Body of pancreas (tissue), 4 donors: ENCODE data around the gene AMBRA1. TPM values are rescaled to one million over a fixed set of nuclear protein-coding genes. Genes with fewer than 3 reads are reported as not detected.

ENCODE experiments used
- ATAC-seq: fragments of 150-250 bp; one replicate; pipeline ENCODE4 v1.9.1; 2016
- DNase-seq, 4 donors: peaks; one replicate each; pipeline ENCODE4 v3.0.0-alpha.2; 2019
- H3K27ac ChIP-seq, 4 donors: fragments of 200-600 bp; sonication (generic); 1 replicate in 3 of 4; 2 replicates in 1 of 4; pipeline versions ENCODE4 v1.5.1 to v1.6.1; 2016 to 2019; ENCODE audit warnings: mild to moderate bottlenecking in 1 of 4, mixed read lengths in 1 of 4, moderate library complexity in 1 of 4
- H3K27me3 ChIP-seq, 2 donors: fragments of 200-600 bp; sonication (generic); one replicate each; pipeline ENCODE4 v1.6.0; 2016; ENCODE audit warnings: mild to moderate bottlenecking in 1 of 2
- H3K36me3 ChIP-seq, 2 donors: fragments of 200-600 bp; sonication (generic); replicated peaks in 1 of 2; 2 replicates each; pipeline ENCODE4 v1.5.1; 2016; ENCODE audit warnings: low read depth in 2 of 2; ENCODE audit not compliant: insufficient read depth in 1 of 2
- H3K4me1 ChIP-seq: fragments of 200-600 bp; sonication (generic); one replicate; pipeline ENCODE4 v1.6.0; 2016
- H3K4me3 ChIP-seq, 2 donors: fragments of 200-600 bp; sonication (generic); 1 replicate in 1 of 2; 2 replicates in 1 of 2; pipeline ENCODE4 v1.5.1; 2016 to 2019
- H3K9me3 ChIP-seq, 3 donors: fragments of 200-600 bp; sonication (generic); 1 replicate in 2 of 3; 2 replicates in 1 of 3; pipeline ENCODE4 v1.5.1; 2016
- POLR2A ChIP-seq, 3 donors: fragments of 450-650 bp; IDR thresholded peaks; one replicate each; pipeline ENCODE4 v1.6.1; 2016; ENCODE audit warnings: antibody characterized with exemption in 3 of 3, mild to moderate bottlenecking in 2 of 3
- WGBS, 2 donors: methylation state at CpG; one replicate each; pipeline ENCODE4 v1.1.5; 2017; 5-methylcytosine and 5-hydroxymethylcytosine counted together
- intact Hi-C: fragments of 100-400 bp; cut with DNase I; formaldehyde crosslinking; loops from one replicate; pipeline ENCODE4 v1.15.1; 2023
- total RNA-seq, 2 donors: library from RNA; depleted of rRNA; stranded (reverse); fragments of >200 nt; gene quantifications; one replicate each; pipeline ENCODE4 v1.1.0, GENCODE V29; 2016
- TF ChIP-seq, protein P1 (sequence below), 7 experiments: fragments of 450-650 bp in 4 of 7; fragments of 200-600 bp in 3 of 7; sonication (generic) in 3 of 7; IDR thresholded peaks; one replicate each; pipeline ENCODE4 v1.5.1; 2016 to 2019; ENCODE audit warnings: antibody characterized with exemption in 7 of 7

The AMBRA1 gene
- total RNA-seq, 2 donors from 2014 or later = 17.6 to 43.2 TPM

DNA sequence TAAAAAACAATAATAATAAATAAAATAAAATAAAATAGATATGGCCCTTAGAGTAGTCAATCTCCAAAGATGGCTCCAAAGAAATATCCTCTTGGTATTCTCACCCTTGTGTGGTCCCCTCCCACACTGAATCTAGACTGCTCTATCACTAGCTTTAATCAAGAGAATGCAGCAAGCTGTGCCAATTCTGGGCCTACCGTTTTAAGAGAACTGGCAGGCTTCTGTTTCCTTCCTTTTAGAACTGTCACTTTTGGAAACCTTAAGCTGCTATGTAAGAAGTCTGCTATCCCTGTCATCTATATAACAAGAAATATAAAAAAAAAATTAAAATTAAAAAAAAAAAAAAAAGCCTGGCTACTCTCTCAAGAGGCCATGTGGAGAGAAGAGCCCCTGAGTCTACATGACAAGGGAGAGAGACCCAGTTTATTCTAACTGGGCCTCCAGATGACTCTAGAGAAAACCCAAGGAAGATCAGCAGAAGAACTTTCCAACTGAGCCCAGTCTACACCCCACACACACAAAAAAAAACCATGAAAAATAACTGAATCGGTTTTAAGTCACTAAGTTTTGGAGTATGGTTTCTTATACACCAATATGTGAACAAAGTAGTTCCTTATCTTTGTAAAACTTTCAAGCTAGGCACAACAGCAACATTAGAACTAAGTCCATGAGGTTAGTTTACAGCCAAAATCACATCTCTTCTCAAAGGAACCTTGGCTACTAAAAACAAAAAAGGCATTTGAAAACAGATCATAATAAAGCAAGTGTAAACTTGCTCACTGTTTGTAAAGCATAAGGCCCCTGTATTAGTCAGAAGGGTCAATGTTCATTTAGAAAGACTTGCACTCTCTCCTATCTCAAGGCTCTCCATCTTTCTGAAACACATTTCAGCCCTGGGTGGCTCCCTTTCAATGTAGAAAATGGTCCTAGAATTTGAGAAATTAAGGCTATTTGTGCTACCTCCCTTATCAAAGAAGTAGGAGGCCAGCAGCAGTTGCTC lies 67.3 kb downstream of the AMBRA1 start:
- intact Hi-C loops = no loop called here
- H3K4me1 ChIP-seq = peaks cover 20% of the 10 kb centered on the region
- ATAC-seq (no peak), DNase-seq (no peak)
- no peak overlapping the region for H3K4me3 ChIP-seq
- H3K27ac ChIP-seq = no peak overlapping the region
- no peaks in the 10 kb centered on the region for H3K9me3 ChIP-seq
- no peaks in the 10 kb centered on the region for H3K27me3 ChIP-seq
- 81 to 83% methylated on average over 2 of the region's 2 CpGs for WGBS, 2 donors
- no peaks in the 10 kb centered on the region for H3K36me3 ChIP-seq
- TF ChIP-seq, protein P1, sequence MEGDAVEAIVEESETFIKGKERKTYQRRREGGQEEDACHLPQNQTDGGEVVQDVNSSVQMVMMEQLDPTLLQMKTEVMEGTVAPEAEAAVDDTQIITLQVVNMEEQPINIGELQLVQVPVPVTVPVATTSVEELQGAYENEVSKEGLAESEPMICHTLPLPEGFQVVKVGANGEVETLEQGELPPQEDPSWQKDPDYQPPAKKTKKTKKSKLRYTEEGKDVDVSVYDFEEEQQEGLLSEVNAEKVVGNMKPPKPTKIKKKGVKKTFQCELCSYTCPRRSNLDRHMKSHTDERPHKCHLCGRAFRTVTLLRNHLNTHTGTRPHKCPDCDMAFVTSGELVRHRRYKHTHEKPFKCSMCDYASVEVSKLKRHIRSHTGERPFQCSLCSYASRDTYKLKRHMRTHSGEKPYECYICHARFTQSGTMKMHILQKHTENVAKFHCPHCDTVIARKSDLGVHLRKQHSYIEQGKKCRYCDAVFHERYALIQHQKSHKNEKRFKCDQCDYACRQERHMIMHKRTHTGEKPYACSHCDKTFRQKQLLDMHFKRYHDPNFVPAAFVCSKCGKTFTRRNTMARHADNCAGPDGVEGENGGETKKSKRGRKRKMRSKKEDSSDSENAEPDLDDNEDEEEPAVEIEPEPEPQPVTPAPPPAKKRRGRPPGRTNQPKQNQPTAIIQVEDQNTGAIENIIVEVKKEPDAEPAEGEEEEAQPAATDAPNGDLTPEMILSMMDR (IDR thresholded peaks at IDR 0.05) = no peak
- TF ChIP-seq POLR2A (IDR thresholded peaks at IDR 0.05) = no peak

- Histone ChIP-seq H3K4me3 (no peak overlapping the region), H3K27me3 (no peaks in the 10 kb centered on the region), H3K27ac (no peak overlapping the region), H3K9me3 (no peaks in the 10 kb centered on the region), H3K4me1 (peaks cover 22% of the 10 kb centered on the region), H3K36me3 (no peaks in the 10 kb centered on the region)
- intact Hi-C loops = no loop called here
- ATAC-seq (no peak), DNase-seq (no peak)
- TF ChIP-seq, protein P1 (IDR thresholded peaks at IDR 0.05) = no peak
- no peak for TF ChIP-seq POLR2A (IDR thresholded peaks at IDR 0.05)
These were observed 69.5 kb downstream of the AMBRA1 start for GRCh38 chr11:46524201-46524770.

GRCh38 chr11:46523290-46523689 lies 70.5 kb downstream of the AMBRA1 start:
- no peak for TF ChIP-seq POLR2A (IDR thresholded peaks at IDR 0.05)
- TF ChIP-seq, protein P1 (IDR thresholded peaks at IDR 0.05) = no peak
- DNase-seq (no peak), ATAC-seq (no peak)
- Histone ChIP-seq H3K36me3 (no peaks in the 10 kb centered on the region), H3K27ac (no peak overlapping the region), H3K4me1 (peaks cover 24% of the 10 kb centered on the region), H3K4me3 (no peak overlapping the region), H3K9me3 (no peaks in the 10 kb centered on the region), H3K27me3 (no peaks in the 10 kb centered on the region)
- intact Hi-C loops = no loop called here
- 38 to 47% methylated on average over 6 of the region's 6 CpGs for WGBS, 2 donors

- no peak overlapping the region for H3K27ac ChIP-seq
- intact Hi-C loops = no loop called here
- WGBS, 2 donors = 29 to 31% methylated on average over 5 of the region's 5 CpGs
- H3K4me1 ChIP-seq = peaks cover 24% of the 10 kb centered on the region
- no peaks in the 10 kb centered on the region for H3K27me3 ChIP-seq
- DNase-seq (no peak), ATAC-seq (no peak)
- no peak overlapping the region for H3K4me3 ChIP-seq
- no peak for TF ChIP-seq POLR2A (IDR thresholded peaks at IDR 0.05)
- TF ChIP-seq, protein P1 (IDR thresholded peaks at IDR 0.05) = no peak
- no peaks in the 10 kb centered on the region for H3K9me3 ChIP-seq
- H3K36me3 ChIP-seq = no peaks in the 10 kb centered on the region
These were observed 71.0 kb downstream of the AMBRA1 start for GRCh38 chr11:46522682-46523281.
